Uterus (tissue), 2 donors: ENCODE data around the gene OSR1.

Experiments
- POLR2A ChIP-seq, 2 donors: fragments of 450-650 bp; IDR thresholded peaks; one replicate each; pipeline ENCODE4 v1.6.1; 2016; ENCODE audit warnings: antibody characterized with exemption in 2 of 2, mild to moderate bottlenecking in 1 of 2, moderate library complexity in 1 of 2
- TF ChIP-seq, protein P1 (sequence below), 4 experiments: fragments of 200-600 bp in 2 of 4; fragments of 450-650 bp in 2 of 4; sonication (generic) in 2 of 4; IDR thresholded peaks; one replicate each; pipeline ENCODE4 v1.5.1; 2016 to 2019; ENCODE audit warnings: antibody characterized with exemption in 4 of 4, mild to moderate bottlenecking in 2 of 4, moderate library complexity in 1 of 4

DNA sequence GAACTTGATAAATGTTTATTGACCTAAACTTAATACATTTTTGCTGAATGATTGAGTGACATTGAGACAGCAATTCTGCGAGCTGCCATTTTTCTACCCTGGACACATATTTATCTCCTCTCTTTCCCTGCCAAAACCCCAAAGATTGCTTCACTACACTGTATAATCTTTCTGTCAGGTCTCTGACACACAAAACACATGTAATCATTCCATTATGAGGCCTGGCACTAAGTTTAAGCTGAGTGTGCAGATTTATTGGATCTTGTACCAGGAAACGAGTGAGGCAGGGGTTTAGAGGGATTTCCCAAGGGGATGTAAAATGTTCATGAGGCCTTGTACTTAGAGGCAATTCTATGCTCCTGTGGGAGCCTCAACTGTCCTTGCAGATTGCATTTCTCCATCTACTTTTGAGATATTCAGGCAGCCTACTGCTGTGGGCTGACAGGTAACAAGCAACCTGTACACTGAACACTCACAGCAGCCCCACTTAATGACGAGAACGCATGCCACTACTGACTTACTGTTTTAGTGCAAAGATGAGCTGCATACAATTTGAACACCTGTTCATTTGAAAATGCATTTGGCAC, 13.7 kb upstream of the OSR1 start:
- TF ChIP-seq, protein P1, sequence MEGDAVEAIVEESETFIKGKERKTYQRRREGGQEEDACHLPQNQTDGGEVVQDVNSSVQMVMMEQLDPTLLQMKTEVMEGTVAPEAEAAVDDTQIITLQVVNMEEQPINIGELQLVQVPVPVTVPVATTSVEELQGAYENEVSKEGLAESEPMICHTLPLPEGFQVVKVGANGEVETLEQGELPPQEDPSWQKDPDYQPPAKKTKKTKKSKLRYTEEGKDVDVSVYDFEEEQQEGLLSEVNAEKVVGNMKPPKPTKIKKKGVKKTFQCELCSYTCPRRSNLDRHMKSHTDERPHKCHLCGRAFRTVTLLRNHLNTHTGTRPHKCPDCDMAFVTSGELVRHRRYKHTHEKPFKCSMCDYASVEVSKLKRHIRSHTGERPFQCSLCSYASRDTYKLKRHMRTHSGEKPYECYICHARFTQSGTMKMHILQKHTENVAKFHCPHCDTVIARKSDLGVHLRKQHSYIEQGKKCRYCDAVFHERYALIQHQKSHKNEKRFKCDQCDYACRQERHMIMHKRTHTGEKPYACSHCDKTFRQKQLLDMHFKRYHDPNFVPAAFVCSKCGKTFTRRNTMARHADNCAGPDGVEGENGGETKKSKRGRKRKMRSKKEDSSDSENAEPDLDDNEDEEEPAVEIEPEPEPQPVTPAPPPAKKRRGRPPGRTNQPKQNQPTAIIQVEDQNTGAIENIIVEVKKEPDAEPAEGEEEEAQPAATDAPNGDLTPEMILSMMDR (IDR thresholded peaks at IDR 0.05), result no peak
- TF ChIP-seq POLR2A (IDR thresholded peaks at IDR 0.05), result no peak
